ENCODE data around the gene MICAL2.

DNA sequence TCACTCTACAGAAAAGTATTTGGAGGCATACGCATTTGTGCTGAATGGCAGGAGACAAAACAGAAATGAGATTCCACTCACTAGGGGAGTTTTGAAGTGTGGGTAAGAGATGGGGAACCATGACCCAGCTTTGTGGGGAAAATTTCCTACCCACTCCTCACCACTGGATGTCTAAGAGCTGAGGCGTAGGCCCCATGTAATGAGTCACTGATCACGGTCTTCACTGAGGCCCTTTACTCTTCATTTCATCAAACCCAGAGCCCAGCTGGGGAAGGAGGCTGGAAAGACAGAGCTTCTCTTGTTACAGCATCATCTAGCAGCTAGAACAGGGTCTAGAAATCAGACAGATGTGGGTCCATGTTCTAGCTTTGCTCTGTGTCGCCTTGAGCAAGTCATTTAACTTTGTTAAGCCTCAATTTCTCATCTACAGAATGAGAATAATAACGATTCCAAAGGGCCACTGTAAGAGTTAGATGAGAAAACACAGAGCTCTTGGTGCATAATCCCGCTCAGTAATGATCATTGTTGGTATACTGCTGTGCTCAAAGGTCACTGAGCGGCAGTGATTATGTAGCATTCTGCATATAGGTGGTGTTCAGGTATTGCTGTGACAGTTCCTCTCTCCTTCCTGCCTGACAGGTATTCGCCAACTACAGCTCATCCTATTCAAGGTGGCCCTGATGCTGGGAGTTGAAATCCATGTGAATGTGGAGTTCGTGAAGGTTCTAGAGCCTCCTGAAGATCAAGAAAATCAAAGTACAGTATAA, 97.2 kb downstream of the MICAL2 start:
- TF ChIP-seq, protein P1, sequence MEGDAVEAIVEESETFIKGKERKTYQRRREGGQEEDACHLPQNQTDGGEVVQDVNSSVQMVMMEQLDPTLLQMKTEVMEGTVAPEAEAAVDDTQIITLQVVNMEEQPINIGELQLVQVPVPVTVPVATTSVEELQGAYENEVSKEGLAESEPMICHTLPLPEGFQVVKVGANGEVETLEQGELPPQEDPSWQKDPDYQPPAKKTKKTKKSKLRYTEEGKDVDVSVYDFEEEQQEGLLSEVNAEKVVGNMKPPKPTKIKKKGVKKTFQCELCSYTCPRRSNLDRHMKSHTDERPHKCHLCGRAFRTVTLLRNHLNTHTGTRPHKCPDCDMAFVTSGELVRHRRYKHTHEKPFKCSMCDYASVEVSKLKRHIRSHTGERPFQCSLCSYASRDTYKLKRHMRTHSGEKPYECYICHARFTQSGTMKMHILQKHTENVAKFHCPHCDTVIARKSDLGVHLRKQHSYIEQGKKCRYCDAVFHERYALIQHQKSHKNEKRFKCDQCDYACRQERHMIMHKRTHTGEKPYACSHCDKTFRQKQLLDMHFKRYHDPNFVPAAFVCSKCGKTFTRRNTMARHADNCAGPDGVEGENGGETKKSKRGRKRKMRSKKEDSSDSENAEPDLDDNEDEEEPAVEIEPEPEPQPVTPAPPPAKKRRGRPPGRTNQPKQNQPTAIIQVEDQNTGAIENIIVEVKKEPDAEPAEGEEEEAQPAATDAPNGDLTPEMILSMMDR (IDR thresholded peaks at IDR 0.05 in 4 of 5, conservative IDR thresholded peaks at IDR 0.05 in 1 of 5), result no peak
- no peak for TF ChIP-seq POLR2A (IDR thresholded peaks at IDR 0.05)

Data from gastrocnemius medialis (tissue), 4 donors.